HG03064 (cell line): Measurements from ENCODE around the gene TTC3.

Experiments used
- ATAC-seq: cut with Tn5 transposase; IDR thresholded peaks from one replicate; pipeline ENCODE4 v1.9.1; 2021; ENCODE audit warnings: low read depth; ENCODE audit not compliant: unreplicated experiment

The TTC3 gene

DNA sequence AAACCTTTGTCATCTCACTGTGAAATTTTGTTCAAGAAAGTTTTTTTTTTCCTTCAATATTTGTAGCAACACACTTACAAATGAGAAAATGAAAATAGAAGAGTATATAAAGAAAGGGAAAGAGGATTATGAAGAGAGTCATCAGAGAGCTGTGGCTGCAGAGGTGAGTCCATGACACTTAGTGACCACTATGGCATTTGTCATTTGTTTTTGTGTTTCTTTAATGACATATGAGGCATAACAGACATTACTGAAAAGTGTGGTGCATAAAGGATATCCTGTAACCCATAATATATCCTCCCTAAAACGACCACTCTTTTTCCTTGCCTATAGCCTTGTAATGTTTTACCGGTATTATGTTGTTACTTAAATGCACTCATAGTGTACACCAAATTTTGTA, 113.9 kb downstream of the TTC3 start:
- no peak for ATAC-seq

DNA sequence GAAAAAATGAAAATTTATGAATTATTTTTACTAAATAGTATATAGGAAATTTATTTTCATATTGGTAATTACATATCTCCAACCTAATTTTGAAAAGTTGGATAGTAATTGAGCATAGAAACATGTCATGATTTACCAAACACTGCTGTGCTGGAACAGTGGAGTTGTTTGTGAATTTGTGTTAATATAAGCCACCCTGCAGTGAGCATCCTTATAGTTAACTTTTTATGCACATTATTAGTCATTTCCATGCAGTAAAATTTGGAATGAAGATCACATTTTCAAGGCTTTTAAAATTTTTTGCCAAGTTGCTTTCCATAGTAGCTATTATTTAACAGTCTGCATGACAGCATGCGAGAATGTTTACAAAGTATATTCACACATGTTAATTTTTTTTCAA, 115.8 kb downstream of the TTC3 start:
- no peak for ATAC-seq

- no peak for ATAC-seq
Observed at GRCh38 chr21:37192019-37192418, 119.0 kb downstream of the TTC3 start.

DNA sequence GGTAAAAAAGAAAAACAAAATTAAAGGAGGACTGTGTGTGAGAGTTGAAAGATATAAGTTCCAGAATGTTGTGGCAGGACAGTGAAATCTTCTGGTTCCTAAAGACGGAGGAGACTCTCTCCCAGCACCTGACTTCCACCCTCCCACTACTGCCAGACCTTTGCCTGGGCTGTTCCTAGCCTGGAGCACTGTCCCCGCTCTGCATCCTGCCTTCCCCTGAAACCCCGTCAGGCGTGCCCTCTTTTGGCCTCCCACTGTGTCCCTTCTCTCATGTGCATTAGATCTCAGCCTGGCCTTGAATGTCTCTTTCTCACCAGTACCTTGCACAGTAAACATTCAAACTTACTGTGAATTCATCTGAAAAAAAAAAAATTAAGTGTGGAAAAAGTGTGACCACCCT, 120.0 kb downstream of the TTC3 start:
- ATAC-seq = no peak

GRCh38 chr21:37193676-37194075, 120.6 kb downstream of the TTC3 start:
- ATAC-seq = no peak

GRCh38 chr21:37195059-37195458, 122.0 kb downstream of the TTC3 start:
- ATAC-seq = no peak

DNA sequence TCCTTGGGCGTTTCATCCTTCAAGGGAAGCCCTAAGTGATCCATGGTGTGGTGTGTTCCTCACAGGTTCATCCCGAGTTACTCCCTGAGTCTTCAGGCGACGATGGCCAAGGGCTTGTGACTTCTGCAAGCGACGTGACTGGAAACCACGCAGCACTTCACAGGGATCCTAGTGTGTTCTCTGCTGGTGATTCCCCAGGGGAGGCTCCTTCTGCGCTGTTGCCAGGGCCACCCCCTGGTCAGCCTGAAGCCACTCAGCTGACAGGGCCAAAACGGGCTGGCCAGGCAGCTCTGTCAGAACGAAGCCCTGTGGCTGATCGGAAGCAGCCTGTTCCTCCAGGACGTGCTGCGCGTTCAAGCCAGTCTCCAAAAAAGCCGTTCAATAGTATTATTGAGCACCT, 122.6 kb downstream of the TTC3 start:
- no peak for ATAC-seq

GRCh38 chr21:37196847-37197246, 123.8 kb downstream of the TTC3 start:
- ATAC-seq = no peak

DNA sequence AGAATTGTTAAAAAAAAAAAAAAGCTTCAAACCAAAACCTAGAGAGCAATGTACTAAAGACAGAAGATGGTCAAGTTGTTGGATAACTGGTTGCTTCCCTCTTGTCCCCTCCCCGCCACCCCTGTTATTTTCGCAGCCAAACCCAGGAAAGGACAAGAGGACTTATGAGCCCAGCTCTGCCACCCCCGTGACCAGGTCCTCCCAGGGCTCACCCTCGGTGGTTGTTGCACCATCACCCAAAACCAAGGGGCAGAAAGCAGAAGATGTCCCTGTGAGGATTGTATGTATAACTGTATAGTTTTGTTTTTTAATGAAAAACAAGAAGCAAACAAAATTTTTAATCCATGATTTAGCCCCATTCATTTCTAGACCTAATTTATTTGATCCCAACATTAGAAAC, 124.7 kb downstream of the TTC3 start:
- no peak for ATAC-seq

- ATAC-seq = no peak
Observed at GRCh38 chr21:37199057-37199924, 126.2 kb downstream of the TTC3 start.

DNA sequence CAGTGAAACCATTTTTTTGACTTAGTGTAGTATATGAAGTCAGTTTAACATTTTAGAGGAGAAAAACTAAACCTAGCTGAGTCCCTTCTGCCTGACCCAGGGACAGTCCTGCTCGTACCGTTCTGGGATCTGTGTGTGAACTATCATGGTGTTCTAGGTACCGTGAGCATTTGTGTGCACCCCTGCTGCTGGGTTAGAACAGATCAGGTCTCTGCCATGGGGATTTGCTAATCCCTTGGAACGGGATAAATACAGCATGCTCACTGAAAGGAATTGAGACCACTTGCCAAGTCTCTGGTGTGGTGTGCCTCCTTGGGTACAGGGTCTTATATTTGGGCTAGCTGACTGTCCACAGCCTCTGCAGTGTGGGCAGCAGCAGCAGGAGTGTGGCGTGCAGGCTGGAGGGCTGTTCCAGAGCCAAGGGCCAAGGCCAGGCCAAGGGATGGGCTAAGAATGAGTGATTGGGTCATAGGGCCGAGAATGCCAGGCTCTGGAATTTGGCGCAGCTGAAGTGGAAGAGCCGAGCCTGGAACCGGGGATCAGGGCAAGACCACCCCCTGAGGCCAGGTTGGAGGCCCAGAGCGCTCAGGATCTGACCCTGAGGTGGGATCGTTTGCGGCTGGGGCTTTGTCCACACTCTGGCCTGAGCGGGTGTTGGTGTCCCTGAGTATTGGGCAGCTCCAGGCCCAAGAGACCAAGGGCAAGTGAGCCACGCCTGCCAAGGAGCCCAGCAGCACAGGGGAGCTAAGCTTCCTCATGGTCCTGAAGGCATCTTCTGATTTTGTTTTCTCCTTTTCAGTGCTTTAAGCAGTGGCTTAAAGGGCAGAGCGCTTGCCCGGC, 127.8 kb downstream of the TTC3 start:
- ATAC-seq = no peak

DNA sequence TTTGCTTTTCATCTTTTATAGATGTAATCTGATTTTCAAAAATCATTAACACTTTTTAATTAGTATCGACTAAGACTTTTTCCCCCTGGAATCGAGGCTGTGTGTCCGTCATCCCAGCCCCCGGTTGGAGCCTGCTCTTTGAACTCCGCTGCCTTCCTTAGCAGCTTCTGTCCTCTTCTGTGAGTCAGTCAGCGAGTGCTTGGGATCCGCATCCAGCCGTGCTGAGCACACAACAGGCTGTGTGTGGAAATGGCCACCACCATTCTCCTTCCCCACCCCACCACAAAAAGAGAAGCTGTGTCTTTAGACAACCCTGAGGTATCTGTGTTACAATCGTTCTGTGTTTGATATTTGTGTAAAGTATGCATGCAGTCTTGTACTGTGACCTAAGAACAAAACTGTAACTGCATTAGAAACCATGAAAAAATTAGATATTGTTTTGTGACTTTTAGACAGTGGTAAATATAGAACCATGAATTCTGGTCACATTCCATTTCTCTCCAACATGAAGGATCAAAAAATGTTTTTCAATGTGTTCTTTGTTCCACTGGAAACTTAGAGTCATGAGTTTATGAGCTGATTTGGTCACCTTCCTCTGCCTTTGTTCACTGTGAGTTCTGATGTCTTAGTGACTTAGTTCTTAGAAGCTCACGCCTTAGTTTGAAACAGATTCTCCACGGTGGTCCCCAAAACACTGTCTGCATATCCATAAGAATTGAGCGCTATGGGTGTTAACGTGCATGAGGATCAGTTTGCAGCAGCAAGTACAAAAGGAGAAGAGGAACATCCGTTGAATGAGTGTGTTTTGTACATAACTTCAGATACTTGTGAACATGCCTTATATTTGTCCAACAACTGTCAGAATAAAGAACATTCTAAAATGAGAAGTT, 129.4 kb downstream of the TTC3 start:
- ATAC-seq = no peak

DNA sequence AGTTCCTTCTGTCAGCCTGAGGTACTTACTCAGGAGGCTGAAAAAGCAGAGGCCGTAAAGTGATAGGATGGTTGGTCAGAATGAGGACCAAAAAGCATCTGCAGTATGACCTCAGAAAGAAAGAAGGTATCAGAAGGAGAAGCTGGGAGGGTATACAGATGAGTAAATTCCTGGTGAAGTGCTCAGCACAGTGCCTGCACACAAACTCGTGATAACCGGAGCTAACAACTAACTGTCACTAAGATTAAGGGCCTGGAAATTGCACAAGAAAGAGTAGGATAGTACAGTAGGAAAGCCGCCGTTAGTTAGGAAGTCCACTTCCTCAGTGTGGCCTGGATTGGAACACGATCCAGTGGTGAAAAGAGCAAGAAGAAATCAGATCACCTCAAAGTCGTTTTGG, 131.5 kb downstream of the TTC3 start:
- ATAC-seq = no peak

- ATAC-seq = no peak
Observed at GRCh38 chr21:37206496-37206895, 133.4 kb downstream of the TTC3 start.

GRCh38 chr21:37207441-37208009, 134.5 kb downstream of the TTC3 start:
- ATAC-seq = peak; percentile 42

DNA sequence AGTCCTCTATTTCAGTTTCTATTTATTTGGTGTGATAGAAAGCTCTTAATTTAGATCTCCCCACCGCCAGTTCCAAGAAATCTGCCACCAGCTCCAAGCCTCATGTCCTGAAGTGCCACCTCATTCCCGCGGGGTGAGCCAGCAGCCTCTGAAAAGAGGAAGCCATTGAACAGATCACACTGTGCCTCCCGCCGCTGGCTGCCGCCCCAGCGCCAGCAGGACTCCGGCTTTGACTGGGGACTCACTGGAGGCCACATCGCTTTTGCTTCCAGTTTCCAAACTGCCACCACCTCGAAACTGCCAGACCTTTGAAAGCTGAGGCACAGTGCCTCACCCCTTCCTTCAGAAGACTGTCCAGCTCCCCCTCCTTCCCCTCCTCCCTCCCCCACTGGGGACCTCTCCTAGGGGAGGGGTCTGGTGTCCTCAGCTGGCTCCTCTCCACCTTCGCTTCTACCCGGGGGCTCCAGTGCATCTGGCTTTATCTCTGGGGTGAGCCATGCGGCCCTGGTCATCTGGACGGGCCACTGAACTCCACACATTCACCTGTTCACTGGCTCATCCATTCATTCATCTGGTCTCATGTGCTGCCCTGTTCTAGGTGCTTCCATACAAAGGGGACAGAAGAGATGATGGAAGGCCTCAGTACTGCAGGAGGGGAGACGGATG, 135.1 kb downstream of the TTC3 start:
- peak; percentile 49 for ATAC-seq

GRCh38 chr21:37208741-37209225, 135.7 kb downstream of the TTC3 start:
- peak; percentile 24 for ATAC-seq

DNA sequence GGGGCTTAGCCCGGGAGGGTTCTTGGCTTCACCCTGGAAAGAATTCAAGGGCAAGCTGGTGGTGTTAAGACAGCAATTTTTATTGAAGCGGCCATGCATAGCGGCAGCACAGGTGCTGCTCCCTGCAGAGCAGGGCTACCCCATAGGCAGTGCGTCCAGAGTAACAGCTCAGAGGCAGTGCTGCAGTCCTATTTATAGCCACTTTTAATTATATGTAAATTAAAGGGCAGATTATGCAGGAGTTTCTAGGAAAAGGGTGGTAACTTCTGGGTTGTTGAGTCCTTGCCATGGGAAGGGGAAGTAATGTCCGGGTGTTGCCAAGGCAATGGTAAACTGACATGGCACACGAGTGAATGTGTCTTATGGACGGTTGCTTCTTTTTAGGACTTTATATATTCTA, 137.1 kb downstream of the TTC3 start:
- no peak for ATAC-seq

DNA sequence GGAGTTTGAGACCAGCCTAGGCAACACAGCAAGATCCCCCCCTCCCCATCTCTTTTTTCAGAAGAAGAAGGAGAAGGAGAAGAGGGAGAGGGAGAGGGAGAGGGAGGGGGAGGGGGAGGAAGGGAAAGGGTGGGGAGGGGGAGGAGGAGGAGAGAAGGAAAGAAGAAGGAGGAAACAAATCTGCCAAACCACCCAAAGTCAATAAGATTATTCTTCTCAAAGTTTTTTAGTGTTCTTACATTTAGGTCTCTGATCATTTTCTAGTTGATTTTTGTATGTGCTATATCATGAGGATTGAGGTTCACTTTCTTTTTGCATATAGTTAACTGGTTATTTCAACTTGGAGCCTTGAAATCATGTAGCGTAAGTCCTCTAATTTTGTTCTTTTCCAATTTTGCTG, 137.7 kb downstream of the TTC3 start:
- ATAC-seq = no peak

DNA sequence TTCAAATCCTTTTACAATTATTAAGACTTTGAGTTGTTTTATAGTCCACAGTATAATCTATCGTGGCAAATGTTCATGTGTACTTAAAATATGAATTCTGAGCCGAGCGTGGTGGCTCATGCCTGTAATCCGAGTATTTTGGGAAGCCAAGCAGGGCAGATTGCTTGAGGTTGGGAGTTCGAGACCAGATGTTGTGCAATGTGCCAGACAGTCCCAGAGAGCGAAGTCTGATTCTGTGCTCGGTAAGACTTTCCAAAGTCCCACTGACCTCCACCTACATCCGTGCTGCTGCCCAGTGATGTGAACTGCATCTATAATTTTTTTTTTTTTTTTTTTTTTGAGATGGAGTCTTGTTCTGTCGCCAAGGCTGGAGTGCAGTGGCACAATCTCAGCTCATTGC, 141.9 kb downstream of the TTC3 start:
- ATAC-seq = no peak
